ENCODE data around the gene MRPL21. TPM values are rescaled to one million over a fixed set of nuclear protein-coding genes. Genes with fewer than 3 reads are reported as not detected.

The MRPL21 gene
- total RNA-seq, 1 experiment from 2014 or later = 120 TPM

- no peak for DNase-seq (ENCODE audit: low spot score)
- in situ Hi-C loops (cut with HindIII; ENCODE audit: low sequenced_read_pairs) = no loop called here
Observed at GRCh38 chr11:68935516-68936357, 32.1 kb upstream of the MRPL21 start.

- peak; percentile 48 for DNase-seq (ENCODE audit: low spot score)
- in situ Hi-C loops (cut with HindIII; ENCODE audit: low sequenced_read_pairs) = no loop called here
Observed at GRCh38 chr11:68935066-68935465, 31.4 kb upstream of the MRPL21 start.

GRCh38 chr11:68934666-68935065 lies 31.0 kb upstream of the MRPL21 start:
- in situ Hi-C loops (cut with HindIII; ENCODE audit: low sequenced_read_pairs) = no loop called here

GRCh38 chr11:68934321-68934645 lies 30.7 kb upstream of the MRPL21 start:
- in situ Hi-C loops (cut with HindIII; ENCODE audit: low sequenced_read_pairs) = no loop called here
- peak; percentile 26 for DNase-seq (ENCODE audit: low spot score)

More at GRCh38 chr11:68934666-68935065, 31.0 kb upstream of the MRPL21 start:
- peak; percentile 65 for DNase-seq (ENCODE audit: low spot score)

GRCh38 chr11:68933605-68934320 lies 30.1 kb upstream of the MRPL21 start:
- in situ Hi-C loops (cut with HindIII; ENCODE audit: low sequenced_read_pairs) = no loop called here
- DNase-seq (ENCODE audit: low spot score) = peak; percentile 25

- in situ Hi-C loops (cut with HindIII; ENCODE audit: low sequenced_read_pairs) = no loop called here
Observed at GRCh38 chr11:68932933-68933577, 29.4 kb upstream of the MRPL21 start.

GRCh38 chr11:68932358-68932757 lies 28.7 kb upstream of the MRPL21 start:
- DNase-seq (ENCODE audit: low spot score) = no peak
- in situ Hi-C loops (cut with HindIII; ENCODE audit: low sequenced_read_pairs) = no loop called here

More at GRCh38 chr11:68932933-68933577, 29.4 kb upstream of the MRPL21 start:
- peak; percentile 25 for DNase-seq (ENCODE audit: low spot score)

- in situ Hi-C loops (cut with HindIII; ENCODE audit: low sequenced_read_pairs) = no loop called here
Observed at GRCh38 chr11:68931911-68932310, 28.3 kb upstream of the MRPL21 start.

GRCh38 chr11:68930991-68931855 lies 27.6 kb upstream of the MRPL21 start:
- no peak for DNase-seq (ENCODE audit: low spot score)
- in situ Hi-C loops (cut with HindIII; ENCODE audit: low sequenced_read_pairs) = no loop called here

More at GRCh38 chr11:68931911-68932310, 28.3 kb upstream of the MRPL21 start:
- no peak for DNase-seq (ENCODE audit: low spot score)

GRCh38 chr11:68929706-68930570 lies 26.3 kb upstream of the MRPL21 start:
- in situ Hi-C loops (cut with HindIII; ENCODE audit: low sequenced_read_pairs) = no loop called here
- no peak for DNase-seq (ENCODE audit: low spot score)

GRCh38 chr11:68929135-68929534 lies 25.5 kb upstream of the MRPL21 start:
- in situ Hi-C loops (cut with HindIII; ENCODE audit: low sequenced_read_pairs) = no loop called here
- DNase-seq (ENCODE audit: low spot score) = no peak

GRCh38 chr11:68928136-68928880 lies 24.7 kb upstream of the MRPL21 start:
- in situ Hi-C loops (cut with HindIII; ENCODE audit: low sequenced_read_pairs) = no loop called here

GRCh38 chr11:68927280-68928135 lies 23.9 kb upstream of the MRPL21 start:
- DNase-seq (ENCODE audit: low spot score) = peak; percentile 66
- in situ Hi-C loops (cut with HindIII; ENCODE audit: low sequenced_read_pairs) = no loop called here

More at GRCh38 chr11:68928136-68928880, 24.7 kb upstream of the MRPL21 start:
- no peak for DNase-seq (ENCODE audit: low spot score)

GRCh38 chr11:68925611-68926010 lies 22.0 kb upstream of the MRPL21 start:
- in situ Hi-C loops (cut with HindIII; ENCODE audit: low sequenced_read_pairs) = no loop called here
- no peak for DNase-seq (ENCODE audit: low spot score)

- in situ Hi-C loops (cut with HindIII; ENCODE audit: low sequenced_read_pairs) = no loop called here
- peak; percentile 72 for DNase-seq (ENCODE audit: low spot score)
Observed at GRCh38 chr11:68924073-68924925, 20.7 kb upstream of the MRPL21 start.

GRCh38 chr11:68923614-68924013 lies 20.0 kb upstream of the MRPL21 start:
- in situ Hi-C loops (cut with HindIII; ENCODE audit: low sequenced_read_pairs) = no loop called here
- DNase-seq (ENCODE audit: low spot score) = no peak
